Activated gamma-delta T cell treated with Interleukin-2 at 50 U/mL for 16 hours (primary cell): Measurements from ENCODE around the gene CASKIN2.
A peak's percentile ranks its signal among the peaks of the same experiment; 100 is the strongest.

Experiments
- DNase-seq: peaks from one replicate; pipeline ENCODE4 v3.0.0-alpha.2; 2020

CASKIN2 gene

DNA sequence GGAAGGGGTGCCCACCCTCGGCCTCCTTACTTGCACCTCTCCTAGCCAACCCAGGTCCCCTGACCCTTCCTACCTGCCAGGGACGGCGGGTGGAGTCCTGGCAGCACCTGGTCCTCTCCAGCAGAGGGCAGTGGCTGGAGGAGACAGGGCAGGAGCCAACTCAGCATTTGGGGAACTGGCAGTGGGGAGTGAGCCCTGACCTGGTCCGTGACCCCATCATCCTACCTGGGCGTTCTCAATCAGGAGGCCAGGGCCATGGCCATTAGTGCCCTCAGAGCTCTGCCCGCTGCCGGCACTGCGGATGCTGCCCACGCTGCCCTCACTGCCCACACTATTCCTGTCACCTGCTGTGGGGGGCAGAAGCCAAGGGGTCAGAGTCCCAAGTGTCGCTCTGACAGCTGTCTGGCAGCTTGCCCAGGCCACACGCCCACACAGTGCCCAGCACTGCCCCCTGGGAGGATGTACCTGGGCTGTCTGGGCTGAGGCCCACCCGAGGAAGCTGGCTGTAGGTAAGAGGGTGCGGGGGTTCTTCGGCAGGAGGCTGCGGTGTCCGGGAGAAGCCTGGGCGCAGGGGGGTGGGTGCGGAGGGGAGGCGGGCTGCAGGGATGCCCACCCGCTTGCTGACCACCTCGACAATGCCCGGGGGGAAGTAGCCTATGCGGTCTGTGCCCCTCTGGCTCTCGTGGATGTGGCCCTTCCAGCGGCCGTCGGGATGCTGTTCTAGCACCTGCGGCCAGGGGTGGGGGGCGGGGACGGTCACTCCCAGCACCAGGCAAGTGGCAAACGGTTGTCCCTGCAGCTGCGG is 10.8 kb downstream of the CASKIN2 start:
- DNase-seq = peak; percentile 45

DNA sequence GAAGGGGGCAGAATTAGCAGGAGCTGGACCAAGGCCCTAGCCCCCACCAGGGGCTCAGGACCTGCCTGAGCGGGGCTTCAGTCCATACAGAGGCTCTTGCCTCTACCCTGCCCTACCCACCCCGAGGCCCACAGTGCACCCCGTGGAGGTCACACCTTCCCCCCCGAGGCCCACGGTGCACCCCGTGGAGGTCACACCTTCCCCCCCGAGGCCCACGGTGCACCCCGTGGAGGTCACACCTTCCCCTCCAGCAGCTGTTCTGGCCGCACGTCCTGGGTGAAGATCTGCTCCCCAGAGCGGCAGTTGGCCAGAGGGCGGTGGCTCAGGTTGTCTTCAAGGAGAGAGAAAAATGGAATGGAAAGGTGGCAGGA is 11.4 kb downstream of the CASKIN2 start:
- no peak for DNase-seq

DNA sequence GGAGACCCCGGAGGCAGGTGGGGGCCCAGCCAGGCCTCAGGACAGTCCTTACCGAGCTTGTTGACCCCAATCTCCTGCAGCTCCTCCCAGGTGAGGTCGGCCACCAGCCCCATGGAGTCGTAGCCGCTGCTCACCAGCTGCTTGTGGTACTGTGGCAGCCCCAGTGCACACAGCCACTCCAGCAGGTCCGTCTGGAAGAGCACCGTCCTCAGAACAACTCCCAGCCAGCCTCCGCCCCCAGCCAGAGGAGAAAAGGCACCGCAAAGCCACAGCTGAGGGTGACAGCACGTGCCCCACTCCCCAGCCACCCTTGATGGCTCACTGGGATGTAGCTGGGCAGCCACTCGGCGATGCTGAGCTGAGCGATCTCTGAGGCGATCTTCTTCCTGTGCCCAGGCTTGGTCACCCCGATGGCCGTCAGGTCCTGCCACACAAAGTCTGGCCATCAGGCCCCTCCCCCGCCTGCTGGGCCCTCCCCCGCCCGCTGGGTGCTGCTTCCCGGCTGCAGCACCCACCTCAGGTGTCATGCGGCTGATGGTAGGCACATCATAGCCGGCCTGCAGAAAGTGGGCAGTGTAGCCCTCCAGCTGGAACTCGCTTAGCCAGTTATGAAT is 11.9 kb downstream of the CASKIN2 start:
- no peak for DNase-seq

DNA sequence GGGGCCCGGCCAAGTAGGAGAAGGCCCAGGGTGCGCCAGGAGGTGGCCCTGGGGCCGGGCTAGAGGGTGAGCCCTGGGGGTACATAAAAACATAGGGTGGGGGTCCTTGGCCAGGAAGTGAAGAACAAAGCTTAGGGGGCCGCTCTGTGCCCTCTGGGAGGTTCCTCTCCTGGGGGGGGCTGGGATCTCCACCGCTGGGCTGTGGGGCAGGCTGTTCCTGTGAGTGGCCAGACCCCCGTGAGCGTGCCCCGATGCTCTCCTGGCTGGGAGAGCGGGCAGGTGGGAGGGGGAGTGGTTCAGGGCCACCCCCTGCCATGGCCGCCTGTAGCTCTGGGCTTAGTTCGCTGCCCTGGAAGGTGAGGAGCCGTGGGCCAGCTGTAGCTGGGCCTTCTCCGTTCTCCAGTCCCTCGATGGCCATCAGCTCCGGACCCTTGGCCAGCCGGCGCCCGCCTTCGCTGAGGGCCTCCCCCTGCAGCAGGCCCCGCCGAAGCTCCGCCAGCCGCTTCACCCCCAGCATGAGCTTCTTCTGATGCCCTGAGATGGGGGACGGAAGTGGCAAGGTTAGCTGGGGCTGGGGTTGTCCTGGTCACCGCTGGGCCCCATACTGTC is 12.5 kb downstream of the CASKIN2 start:
- DNase-seq = no peak

DNA sequence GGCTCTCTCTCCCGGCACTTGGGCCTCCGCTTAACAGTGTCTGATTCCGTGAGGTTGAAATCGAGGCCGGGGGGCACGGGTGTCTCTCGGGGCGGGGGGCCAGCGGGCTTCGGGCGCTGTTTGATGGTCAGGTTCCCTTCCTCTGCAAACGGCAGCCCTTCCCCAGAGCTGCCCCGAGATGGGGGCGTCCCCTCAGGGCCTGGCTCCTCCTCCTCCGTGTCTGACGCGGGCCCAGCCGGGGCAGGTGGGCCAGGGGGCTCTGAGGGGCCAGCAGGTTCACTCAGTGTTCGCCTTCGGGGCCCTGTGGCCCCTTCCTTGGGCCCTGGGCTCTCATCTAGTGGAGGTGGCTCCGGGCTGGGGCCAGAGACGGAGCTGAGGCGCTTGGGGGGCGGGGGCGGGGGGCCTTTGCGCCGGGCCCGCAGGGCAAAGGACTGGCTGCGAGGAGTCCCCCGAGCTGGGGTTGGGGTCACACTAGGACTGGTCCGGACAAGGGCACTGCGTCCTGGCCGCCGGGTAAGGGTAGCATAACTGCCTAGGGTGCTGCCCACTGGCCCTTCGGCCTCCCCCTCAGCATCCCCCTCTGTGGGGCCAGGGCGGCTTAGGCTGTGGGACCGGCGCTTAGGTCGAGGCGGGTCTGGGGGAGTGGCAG is 13.1 kb downstream of the CASKIN2 start:
- DNase-seq = no peak

DNA sequence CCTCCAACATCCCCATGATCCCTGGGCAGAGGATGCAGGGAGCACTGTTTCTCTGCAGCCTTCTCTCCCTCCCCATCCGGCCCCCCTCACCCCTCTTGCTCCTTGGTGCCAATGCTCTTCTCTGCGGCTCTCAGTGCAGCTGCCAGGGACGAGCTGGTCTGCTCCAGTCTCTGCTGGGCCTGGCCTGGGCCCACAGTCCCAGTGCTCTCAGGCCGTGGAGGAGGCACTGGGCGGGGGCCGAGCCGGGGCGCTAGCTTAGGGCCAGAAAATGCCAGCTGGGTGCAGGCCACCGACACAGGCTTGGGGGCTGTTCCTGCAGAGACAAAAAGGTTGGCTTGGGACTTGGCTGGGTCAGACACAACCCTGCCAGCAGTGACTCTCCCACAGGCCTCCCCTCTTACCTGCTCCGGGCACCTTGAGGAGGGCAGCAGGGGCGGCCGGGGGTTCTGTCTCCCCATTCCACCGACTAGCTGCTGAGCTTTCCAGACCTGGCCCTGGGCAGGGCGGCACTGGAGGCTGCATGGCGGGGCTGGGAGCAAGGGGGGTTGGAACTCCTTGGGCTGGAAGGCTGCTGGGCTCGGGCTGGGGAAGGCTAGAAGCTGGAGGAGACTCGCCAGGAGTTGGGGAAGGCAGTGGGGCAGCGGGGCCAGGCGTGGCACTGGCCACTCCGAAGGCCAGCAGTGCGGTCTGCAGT is 13.8 kb downstream of the CASKIN2 start:
- no peak for DNase-seq

DNA sequence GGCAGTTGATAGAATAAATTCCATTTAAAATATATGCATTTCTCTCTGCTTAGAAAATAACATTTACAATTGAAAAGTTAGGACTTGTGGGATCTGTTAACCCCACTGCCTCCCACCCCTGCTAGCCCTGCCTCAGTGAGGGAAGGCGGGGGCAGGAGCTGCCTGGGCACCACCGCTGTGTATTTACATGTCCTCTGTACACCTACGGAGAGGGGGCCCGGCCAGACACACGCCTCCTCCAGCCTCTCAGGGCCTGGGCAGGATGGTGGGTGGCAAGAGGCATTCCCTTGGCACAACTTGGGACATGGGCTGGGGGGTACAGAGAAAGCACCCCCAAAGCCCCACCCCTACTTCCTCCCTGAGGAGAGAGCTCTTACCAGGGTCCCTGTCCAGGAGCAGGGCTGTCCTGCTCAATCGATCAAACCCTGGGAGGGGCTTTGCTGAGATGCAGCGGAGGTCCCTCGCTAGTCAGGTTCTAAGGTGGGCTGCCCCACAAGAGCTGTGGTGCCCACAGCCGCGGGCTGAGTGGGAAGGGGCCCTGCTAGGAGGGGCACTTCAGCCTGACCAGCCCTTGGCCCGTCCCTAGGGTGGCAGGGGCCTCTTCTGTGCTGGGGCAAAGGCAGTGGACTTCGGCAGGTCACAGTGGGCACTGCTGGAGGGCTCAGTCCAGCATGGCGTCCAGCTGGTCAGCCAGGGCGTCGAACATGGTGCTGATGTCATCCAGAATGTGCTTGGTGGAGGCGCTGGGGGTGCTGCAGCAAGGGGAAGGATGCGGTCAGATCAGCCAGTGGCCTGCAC is 14.7 kb downstream of the CASKIN2 start:
- DNase-seq = no peak

DNA sequence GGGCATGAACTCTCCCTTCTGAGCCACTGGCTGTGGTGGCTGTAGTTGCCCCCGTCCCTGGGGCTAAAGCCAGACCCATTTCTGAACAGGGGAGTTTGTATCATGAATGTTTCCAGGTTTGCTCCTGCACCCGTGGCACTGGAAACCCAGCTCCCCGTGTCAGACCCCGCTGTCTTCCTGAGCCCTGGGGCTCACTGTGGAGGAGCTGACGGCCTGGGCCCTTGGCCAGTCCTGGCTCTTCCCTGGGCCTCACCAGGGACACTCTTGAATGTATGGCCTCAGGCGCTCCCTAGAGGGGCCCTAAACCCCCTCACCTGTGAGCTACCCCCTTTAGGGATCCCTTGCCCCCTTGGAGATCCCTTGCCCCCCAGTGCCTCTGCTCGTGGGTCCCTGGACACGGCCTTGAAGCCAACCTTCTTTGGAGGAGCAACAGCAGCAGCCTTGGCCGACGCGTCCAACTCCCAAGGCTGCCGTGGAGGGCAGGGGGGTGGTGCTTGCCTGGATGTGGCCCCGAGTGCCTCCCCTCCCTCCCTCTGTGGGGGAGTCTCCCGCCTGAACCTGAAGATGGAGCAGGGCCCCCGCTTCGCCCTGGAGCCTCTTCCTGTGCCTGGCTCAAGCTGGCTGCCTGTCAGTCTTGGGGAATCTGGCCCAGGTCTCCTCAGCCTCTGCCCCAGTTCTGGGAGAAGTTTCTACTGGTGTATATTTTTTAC is 15.9 kb downstream of the CASKIN2 start:
- no peak for DNase-seq

DNA sequence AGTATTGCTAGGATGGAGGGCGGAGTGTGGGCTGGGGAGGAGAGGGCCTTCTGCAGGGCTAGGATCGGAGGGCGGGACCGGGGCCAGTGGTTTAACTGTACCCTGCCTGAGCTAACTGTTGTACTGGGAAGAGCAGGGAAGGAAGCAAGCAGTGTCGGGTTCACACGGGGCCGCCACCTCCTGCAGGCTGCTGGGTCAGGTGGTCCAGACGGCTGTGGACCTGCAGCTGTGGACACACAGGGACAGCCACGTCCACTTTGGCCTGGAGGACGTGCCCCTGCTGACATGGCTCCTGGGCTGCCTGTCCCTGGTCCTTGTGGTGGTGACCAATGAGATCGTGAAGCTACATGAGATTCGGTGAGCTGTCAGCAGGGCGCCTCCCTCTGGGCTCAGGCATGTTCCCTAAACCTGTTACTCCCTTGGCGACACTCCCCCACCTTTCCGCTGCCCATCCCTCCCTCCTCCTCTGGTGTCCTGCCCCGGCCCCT is 16.6 kb downstream of the CASKIN2 start:
- DNase-seq = no peak

DNA sequence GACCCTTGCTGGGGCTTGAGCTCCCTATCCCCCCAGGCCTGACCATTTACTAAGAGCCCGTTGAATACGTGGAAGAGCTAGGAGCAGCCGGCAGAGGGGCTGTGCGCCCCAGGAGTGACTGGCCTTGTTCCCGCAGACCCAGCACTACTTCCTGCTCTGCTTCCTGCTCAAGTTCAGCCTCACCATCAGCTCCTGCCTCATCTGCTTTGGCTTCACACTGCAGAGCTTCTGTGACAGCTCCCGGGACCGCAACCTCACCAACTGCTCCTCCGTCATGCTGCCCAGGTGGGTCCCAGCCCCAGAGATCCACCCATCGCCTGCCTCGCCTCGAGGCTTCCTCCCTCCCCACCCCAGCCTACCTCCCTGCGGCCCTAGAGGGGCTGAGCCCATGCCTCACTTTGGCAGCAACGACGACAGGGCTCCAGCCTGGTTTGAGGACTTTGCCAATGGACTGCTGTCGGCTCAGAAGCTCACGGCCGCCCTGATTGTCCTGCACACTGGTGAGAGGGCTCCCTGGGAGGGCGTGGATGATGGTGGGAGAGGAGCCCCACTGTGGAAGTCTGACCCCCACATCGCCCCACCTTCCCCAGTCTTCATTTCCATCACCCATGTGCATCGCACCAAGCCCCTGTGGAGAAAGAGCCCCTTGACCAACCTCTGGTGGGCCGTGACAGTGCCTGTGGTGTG is 17.2 kb downstream of the CASKIN2 start:
- no peak for DNase-seq

DNA sequence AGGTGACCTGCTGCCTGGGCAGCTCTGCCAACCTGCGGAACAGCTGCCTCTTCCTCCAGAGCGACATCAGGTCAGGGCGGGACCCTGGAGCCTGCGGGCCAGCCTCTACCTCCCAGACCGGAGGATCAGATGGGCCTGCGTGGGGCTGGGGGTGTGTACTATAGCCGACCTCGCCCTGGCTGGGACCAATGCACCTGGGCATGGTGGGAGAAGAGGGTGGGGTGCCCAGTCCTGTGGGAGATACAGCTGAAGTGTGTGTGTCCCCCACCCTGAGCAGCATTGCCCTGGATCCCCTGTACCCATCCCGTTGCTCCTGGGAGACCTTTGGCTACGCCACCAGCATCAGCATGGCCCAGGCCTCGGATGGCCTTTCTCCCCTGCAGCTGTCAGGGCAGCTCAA is 19.3 kb downstream of the CASKIN2 start:
- DNase-seq = no peak

DNA sequence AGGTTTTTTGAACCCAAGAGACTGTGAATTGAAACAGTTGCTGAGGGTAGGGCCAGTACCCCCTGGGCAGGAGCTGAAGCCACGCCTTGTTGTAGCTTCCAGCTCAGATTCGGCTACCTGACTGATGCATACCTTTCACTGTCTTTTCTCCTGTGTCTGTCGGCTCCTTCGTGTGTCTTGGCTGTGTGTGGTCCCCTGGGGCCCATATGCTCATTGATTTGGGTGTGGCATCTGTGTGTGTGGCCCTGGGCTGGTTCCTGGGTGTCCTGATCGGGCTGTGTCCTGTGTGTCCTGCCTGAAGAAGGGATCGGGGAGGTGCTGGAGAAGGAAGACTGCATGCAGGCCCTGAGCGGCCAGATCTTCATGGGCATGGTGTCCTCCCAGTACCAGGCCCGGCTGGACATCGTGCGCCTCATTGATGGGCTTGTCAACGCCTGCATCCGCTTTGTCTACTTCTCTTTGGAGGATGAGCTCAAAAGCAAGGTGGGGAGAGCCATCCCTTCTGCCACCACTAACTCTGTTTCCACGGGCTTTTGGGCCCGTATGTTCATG is 20.9 kb downstream of the CASKIN2 start:
- DNase-seq = no peak

DNA sequence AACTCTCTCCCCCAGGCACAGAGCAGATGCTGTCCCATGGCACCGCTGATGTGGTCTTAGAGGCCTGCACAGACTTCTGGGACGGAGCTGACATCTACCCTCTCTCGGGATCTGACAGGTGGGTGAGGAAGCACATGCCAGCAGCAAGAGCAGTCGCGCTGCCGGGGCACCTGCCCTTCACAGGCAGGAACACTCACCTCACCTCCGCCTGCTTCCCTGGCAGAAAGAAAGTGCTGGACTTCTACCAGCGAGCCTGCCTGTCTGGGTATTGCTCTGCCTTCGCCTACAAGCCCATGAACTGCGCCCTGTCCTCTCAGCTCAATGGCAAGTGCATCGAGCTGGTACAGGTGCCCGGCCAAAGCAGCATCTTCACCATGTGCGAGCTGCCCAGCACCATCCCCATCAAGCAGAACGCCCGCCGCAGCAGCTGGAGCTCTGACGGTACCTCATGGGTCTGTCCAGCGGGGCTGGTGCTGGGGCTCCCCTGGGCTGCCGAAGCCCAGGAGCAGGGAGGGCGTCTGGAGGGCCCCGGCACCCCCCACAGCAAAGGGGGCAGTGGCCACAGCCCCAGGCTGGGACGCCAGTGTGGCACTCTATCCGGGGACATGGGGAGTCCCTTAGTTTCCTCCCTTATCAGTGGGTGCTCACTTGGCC is 21.7 kb downstream of the CASKIN2 start:
- no peak for DNase-seq

DNA sequence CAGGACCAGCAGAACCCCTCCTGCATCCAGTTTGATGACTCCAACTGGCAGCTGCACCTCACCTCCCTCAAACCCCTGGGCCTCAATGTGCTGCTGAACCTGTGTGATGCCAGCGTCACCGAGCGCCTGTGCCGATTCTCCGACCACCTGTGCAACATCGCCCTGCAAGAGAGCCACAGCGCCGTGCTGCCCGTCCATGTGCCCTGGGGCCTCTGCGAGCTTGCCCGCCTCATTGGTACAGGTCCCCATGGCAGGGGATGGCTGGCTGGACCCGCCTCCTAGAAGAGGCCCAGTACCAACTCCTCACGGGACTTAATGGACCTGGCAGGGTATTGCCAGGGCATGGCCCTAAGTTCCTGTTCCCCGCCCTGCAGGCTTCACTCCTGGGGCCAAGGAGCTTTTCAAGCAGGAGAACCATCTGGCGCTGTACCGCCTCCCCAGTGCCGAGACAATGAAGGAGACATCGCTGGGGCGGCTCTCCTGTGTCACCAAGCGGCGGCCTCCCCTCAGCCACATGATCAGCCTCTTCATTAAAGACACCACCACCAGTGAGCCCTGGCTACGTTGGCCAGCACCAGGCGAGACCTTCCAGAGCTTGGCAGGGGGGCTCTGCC is 22.7 kb downstream of the CASKIN2 start:
- DNase-seq = no peak

DNA sequence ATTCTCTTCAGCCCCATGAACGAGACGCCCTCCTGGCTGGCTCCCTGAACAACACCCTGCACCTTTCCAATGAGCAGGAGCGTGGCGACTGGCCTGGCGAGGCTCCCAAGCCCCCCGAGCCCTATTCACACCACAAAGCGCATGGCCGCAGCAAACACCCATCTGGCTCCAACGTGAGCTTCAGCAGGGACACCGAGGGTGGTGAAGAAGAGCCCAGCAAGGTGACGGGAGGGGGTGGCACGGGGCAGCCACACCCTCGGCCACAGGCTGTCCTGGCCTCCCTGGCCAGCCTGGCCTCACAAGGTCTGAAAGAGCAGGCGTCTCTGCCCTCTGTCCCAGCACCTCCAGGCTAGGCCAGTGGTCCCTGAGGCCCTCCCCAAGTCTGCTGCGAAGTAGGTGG is 23.7 kb downstream of the CASKIN2 start:
- DNase-seq = no peak

DNA sequence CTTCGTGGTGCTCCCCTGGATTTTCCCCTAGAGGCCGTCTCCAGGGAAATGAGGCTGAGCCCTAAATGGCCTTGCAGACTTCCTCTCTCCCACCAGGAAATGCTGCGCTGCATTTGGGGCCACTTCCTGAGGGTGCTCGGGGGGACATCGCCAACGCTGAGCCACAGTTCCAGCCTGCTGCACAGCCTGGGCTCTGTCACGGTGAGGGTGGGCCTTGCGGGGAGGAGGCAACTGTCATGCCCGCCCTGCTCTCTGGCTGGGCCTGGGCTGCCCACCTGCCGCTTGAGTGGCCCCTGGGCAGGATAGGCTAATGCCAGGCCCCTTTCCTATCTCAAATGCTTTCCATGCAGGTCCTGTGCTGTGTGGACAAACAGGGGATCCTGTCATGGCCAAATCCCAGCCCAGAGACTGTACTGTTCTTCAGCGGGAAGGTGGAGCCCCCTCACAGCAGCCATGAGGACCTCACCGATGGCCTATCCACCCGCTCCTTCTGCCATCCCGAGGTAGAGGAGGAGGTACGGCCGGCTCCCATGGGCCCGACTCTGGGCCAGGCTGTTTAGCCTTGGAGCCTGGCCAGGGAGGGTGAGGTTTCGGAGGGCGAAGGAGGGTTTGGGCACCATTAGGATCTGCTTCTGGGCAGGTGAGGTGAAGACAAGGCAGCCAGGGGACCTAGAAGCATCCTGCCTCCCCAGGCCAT is 24.2 kb downstream of the CASKIN2 start:
- DNase-seq = no peak

DNA sequence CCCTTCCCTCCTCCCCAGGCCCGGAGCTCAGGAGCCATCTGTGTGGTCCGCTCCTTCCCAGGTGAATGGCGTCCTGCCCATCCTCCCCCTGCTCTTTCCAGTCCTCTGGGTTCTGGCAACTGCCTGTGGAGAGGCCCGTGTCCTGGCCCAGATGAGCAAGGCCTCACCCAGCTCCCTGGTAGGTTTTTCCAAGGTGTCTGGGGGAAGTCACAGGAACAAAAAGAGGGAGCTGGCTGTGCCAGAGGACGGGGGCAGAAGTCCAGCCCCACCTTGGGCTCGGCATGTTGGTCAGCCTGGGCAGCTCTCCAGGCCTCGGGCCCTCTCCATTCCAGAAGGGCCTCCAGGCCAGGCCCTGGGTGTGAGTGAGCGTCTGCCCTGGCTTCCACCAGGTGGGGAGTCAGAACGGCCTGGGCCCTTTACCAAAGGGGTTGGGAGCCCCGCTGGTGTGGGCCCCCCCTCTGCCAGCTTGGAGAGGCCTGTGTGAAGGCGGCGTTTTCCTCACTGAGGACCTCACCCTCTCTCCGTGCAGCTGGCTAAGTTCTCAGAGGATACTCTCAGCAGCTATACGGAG is 25.1 kb downstream of the CASKIN2 start:
- no peak for DNase-seq

DNA sequence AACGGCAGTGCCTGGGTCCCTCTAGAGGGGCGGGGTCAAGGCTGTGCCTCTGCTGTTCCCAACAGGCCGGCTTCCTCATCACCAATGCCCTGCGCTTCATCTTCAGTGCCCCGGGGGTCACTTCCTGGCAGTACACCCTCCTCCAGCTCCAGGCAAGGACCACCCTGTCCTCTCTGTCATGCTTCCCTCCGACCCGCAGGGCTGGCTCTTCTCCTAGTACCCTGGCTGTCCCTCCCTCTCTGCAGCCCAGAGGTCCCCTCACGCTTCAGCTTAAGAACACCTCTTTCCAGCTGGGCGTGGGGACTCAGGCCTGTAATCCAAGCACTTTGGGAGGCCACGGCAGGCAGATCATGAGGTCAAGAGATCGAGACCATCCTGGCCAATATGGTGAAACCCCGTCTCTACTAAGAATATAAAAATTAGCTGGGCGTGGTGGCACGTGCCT is 25.8 kb downstream of the CASKIN2 start:
- DNase-seq = no peak
